Ishikawa (cell line): Measurements from ENCODE around the gene ECT2L.

Experiments
- CEBPB ChIP-seq: IDR thresholded peaks from 2 replicates; pipeline ENCODE4 v1.6.1; 2012
- CREB1 ChIP-seq: IDR thresholded peaks from 2 replicates; pipeline ENCODE4 v1.6.1; 2012; ENCODE audit warnings: low read depth
- EGR1 ChIP-seq: IDR thresholded peaks from 2 replicates; pipeline ENCODE4 v1.6.1; 2012
- EP300 ChIP-seq: IDR thresholded peaks from 2 replicates; pipeline ENCODE4 v1.6.1; 2012; ENCODE audit warnings: borderline replicate concordance
- FOXM1 ChIP-seq: IDR thresholded peaks from 2 replicates; pipeline ENCODE4 v1.6.1; 2012; ENCODE audit warnings: low read depth, borderline replicate concordance
- MAX ChIP-seq: IDR thresholded peaks from 2 replicates; pipeline ENCODE4 v1.6.1; 2012
- NFIC ChIP-seq: IDR thresholded peaks from 2 replicates; pipeline ENCODE4 v1.6.1; 2012
- RAD21 ChIP-seq: IDR thresholded peaks from 2 replicates; pipeline ENCODE4 v1.6.1; 2012; ENCODE audit warnings: low read depth
- REST ChIP-seq: IDR thresholded peaks from 2 replicates; pipeline ENCODE4 v1.6.1; 2012; ENCODE audit warnings: low read depth, mild to moderate bottlenecking
- TAF1 ChIP-seq: IDR thresholded peaks from 2 replicates; pipeline ENCODE4 v1.6.1; 2012; ENCODE audit warnings: low read depth, mild to moderate bottlenecking
- TCF12 ChIP-seq: IDR thresholded peaks from 2 replicates; pipeline ENCODE4 v1.6.1; 2012; ENCODE audit warnings: low read depth
- TEAD4 ChIP-seq: IDR thresholded peaks from 2 replicates; pipeline ENCODE4 v1.6.1; 2012
- USF1 ChIP-seq: IDR thresholded peaks from 2 replicates; pipeline ENCODE4 v1.6.1; 2012
- YY1 ChIP-seq: IDR thresholded peaks from 2 replicates; pipeline ENCODE4 v1.6.1; 2012; ENCODE audit warnings: low read depth
- ZBTB7A ChIP-seq: IDR thresholded peaks from 2 replicates; pipeline ENCODE4 v1.6.1; 2012; ENCODE audit warnings: low read depth

Gene ECT2L

GRCh38 chr6:138909975-138910374, 114.1 kb downstream of the ECT2L start:
- TF ChIP-seq CREB1, result no peak
- TF ChIP-seq MAX, result no peak
- TF ChIP-seq RAD21, result no peak
- no peak for TF ChIP-seq EP300
- no peak for TF ChIP-seq USF1
- no peak for TF ChIP-seq YY1
- TF ChIP-seq REST, result no peak
- TF ChIP-seq TAF1, result no peak
- no peak for TF ChIP-seq NFIC
- no peak for TF ChIP-seq TEAD4
- no peak for TF ChIP-seq FOXM1
- TF ChIP-seq ZBTB7A, result no peak
- no peak for TF ChIP-seq EGR1

- TF ChIP-seq TCF12, result no peak
- no peak for TF ChIP-seq EGR1
- no peak for TF ChIP-seq USF1
- no peak for TF ChIP-seq NFIC
- no peak for TF ChIP-seq REST
- no peak for TF ChIP-seq ZBTB7A
- TF ChIP-seq CREB1, result no peak
- no peak for TF ChIP-seq EP300
- TF ChIP-seq RAD21, result no peak
- TF ChIP-seq TEAD4, result no peak
Observed at GRCh38 chr6:138912308-138912707, 116.4 kb downstream of the ECT2L start.

- no peak for TF ChIP-seq CREB1
- no peak for TF ChIP-seq TCF12
- no peak for TF ChIP-seq TAF1
- TF ChIP-seq MAX, result no peak
- TF ChIP-seq TEAD4, result no peak
- TF ChIP-seq USF1, result no peak
- TF ChIP-seq EP300, result no peak
- TF ChIP-seq FOXM1, result no peak
- TF ChIP-seq EGR1, result no peak
- TF ChIP-seq YY1, result no peak
- no peak for TF ChIP-seq REST
- no peak for TF ChIP-seq ZBTB7A
- no peak for TF ChIP-seq NFIC
- TF ChIP-seq RAD21, result no peak
- TF ChIP-seq CEBPB, result no peak
Observed at GRCh38 chr6:138914701-138915100, 118.8 kb downstream of the ECT2L start.

- TF ChIP-seq MAX, result no peak
- no peak for TF ChIP-seq FOXM1
- no peak for TF ChIP-seq REST
- TF ChIP-seq CEBPB, result no peak
- TF ChIP-seq TEAD4, result no peak
- no peak for TF ChIP-seq CREB1
- TF ChIP-seq TAF1, result no peak
- TF ChIP-seq NFIC, result no peak
- no peak for TF ChIP-seq YY1
Observed at GRCh38 chr6:138920906-138921305, 125.0 kb downstream of the ECT2L start.
